Neural crest cell (in vitro differentiated cells): Measurements from ENCODE around the gene MMP19. TPM values are rescaled to one million over a fixed set of nuclear protein-coding genes. Genes with fewer than 3 reads are reported as not detected.

Experiments used
- DNase-seq: peaks from one replicate; pipeline ENCODE4 v3.0.0; 2021; ENCODE audit warnings: low read depth, mixed read lengths, low spot score
- H3K27ac Mint-ChIP-seq: one replicate; pipeline ENCODE4 v1.8.0; 2021; ENCODE audit warnings: mild to moderate bottlenecking, mixed read lengths; ENCODE audit not compliant: unreplicated experiment
- H3K27me3 Mint-ChIP-seq: 2 replicates; pipeline ENCODE4 v1.8.0; 2021; ENCODE audit warnings: low read depth, mild to moderate bottlenecking, mixed read lengths
- H3K36me3 Mint-ChIP-seq: 2 replicates; pipeline ENCODE4 v1.8.0; 2021; ENCODE audit warnings: low read depth, mild to moderate bottlenecking, mixed read lengths
- H3K4me1 Mint-ChIP-seq: 2 replicates; pipeline ENCODE4 v1.8.0; 2021; ENCODE audit warnings: mixed read lengths
- H3K4me3 Mint-ChIP-seq: one replicate; pipeline ENCODE4 v1.8.0; 2021; ENCODE audit warnings: mild to moderate bottlenecking, mixed read lengths
- H3K9me3 Mint-ChIP-seq: 2 replicates; pipeline ENCODE4 v1.8.0; 2021; ENCODE audit warnings: mixed read lengths
- CTCF ChIP-seq: fragments of 200-600 bp; sonication (generic); conservative IDR thresholded peaks from 2 replicates; pipeline ENCODE4 v1.5.0; 2021; ENCODE audit warnings: antibody characterized with exemption, mild to moderate bottlenecking
- long read RNA-seq: library from polyadenylated mRNA; unstranded; transcript quantifications from one replicate; pipeline ENCODE4 v2.0.0, GENCODE V29; 2020
- total RNA-seq: library from RNA; stranded (reverse); gene quantifications from 2 replicates; pipeline ENCODE4 v1.2.1, GENCODE V29; 2021

MMP19 gene
- total RNA-seq = not detected in 2 replicates
- long read RNA-seq = 0 reads

DNA sequence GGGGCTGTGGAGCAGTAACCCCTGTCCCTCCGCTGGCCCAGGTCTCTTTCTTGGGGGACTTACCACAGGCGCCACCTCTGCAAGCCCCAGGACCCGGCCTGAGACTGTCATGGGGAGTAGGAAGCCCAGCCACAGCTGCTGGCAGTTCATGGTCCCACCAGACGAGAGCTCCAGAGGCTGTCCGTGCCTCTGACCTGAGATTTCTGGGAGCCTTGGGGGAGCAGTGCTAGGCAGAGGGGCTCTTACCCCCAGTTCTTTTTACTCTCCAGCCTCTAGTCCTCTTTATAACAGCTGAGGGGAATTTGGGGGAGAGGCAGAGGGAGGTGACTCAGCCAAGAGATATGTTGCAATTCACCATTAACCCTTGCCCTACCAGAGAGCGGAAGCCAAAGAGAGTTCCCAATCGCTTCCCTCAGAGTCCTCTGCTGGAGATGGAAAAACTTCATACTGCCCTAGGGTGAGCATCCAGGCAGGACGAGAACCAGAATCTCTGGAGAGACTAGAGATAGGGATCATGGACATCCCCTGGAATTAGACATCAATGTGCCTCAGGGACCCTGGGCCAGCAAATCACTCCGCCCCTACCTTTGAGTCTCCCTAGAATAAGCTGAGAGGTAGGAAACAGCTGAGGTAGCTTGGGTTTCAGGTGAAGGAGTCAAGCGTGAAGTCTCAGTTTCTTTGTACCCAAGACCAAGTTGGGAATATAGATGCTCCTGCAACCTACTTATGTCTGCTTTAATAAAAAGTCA, at the start of gene MMP19:
MMP19 (minus strand) TSS at position 256 of the 749 bp plus-strand sequence; CDS start at position 150, 106 bp downstream.
- H3K4me3 Mint-ChIP-seq = no peak within 1 kb of the TSS
- peaks cover 7% of the 10 kb centered on the region for H3K27me3 Mint-ChIP-seq
- no peaks in the 10 kb centered on the region for H3K9me3 Mint-ChIP-seq
- no peak for TF ChIP-seq CTCF
- no peak for DNase-seq
- no peaks in the 10 kb centered on the region for H3K36me3 Mint-ChIP-seq
- H3K27ac Mint-ChIP-seq = no peak within 1 kb of the TSS
- H3K4me1 Mint-ChIP-seq = peaks cover 14% of the 10 kb centered on the region

DNA sequence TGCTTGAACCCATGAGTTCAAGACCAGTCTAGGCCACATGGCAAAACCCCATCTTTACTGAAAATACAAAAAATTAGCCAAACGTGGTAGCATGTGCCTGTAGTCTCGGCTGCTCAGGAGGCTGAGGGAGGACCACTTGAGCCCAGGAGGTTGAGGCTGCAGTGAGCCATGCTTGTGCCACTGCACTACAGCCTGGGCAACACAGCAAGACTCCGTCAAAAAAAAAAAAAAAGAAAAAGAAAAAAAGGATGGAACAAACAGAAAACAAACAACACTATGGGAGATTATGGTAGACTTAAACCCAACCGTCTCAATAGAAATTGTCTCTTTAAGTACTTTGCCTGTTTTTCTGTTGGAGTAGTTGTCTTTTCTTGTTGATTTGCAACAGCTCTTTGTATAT, 48.6 kb upstream of the MMP19 start:
- Mint-ChIP-seq H3K4me1 (no peaks in the 10 kb centered on the region), H3K36me3 (peaks cover 6% of the 10 kb centered on the region), H3K9me3 (peaks cover 6% of the 10 kb centered on the region), H3K4me3 (no peak overlapping the region), H3K27me3 (no peaks in the 10 kb centered on the region), H3K27ac (no peak overlapping the region)
- no peak for TF ChIP-seq CTCF
- no peak for DNase-seq

- no peak for DNase-seq
- H3K9me3 Mint-ChIP-seq = no peaks in the 10 kb centered on the region
- no peak for TF ChIP-seq CTCF
- peaks cover 3% of the 10 kb centered on the region for H3K36me3 Mint-ChIP-seq
- H3K27me3 Mint-ChIP-seq = no peaks in the 10 kb centered on the region
- no peak overlapping the region for H3K4me3 Mint-ChIP-seq
- peaks cover 26% of the 10 kb centered on the region for H3K4me1 Mint-ChIP-seq
- H3K27ac Mint-ChIP-seq = no peak overlapping the region
Measured at GRCh38 chr12:55885113-55885512, 42.4 kb upstream of the MMP19 start.

- peaks cover 17% of the 10 kb centered on the region for H3K36me3 Mint-ChIP-seq
- no peak for DNase-seq
Measured at GRCh38 chr12:55877824-55878223, 35.1 kb upstream of the MMP19 start.

GRCh38 chr12:55875704-55876467, 33.1 kb upstream of the MMP19 start:
- TF ChIP-seq CTCF = no peak
- DNase-seq = no peak
- Mint-ChIP-seq H3K27ac (no peak overlapping the region), H3K4me3 (no peak overlapping the region), H3K27me3 (no peaks in the 10 kb centered on the region), H3K36me3 (peaks cover 14% of the 10 kb centered on the region), H3K9me3 (peaks cover 8% of the 10 kb centered on the region), H3K4me1 (peaks cover 18% of the 10 kb centered on the region)

More at GRCh38 chr12:55877824-55878223, 35.1 kb upstream of the MMP19 start:
- peaks cover 30% of the 10 kb centered on the region for H3K4me1 Mint-ChIP-seq
- H3K4me3 Mint-ChIP-seq = no peak overlapping the region
- H3K9me3 Mint-ChIP-seq = peaks cover 8% of the 10 kb centered on the region
- no peak for TF ChIP-seq CTCF
- H3K27me3 Mint-ChIP-seq = no peaks in the 10 kb centered on the region
- no peak overlapping the region for H3K27ac Mint-ChIP-seq
